SK-N-SH (cell line): Measurements from ENCODE around the gene ADGB. TPM values are rescaled to one million over a fixed set of nuclear protein-coding genes. Genes with fewer than 3 reads are reported as not detected.

Experiments used
- CTCF ChIA-PET: fragments of 300-600, 350-600 bp; formaldehyde crosslinking; extraction: SDS; loops from one replicate; lab custom pipeline; 2021; lab: Yijun Ruan, JAX
- POLR2A ChIA-PET: fragments of 350-600 bp; sonication (Branson Sonifier 250); formaldehyde crosslinking; extraction: SDS; loops from one replicate; lab custom pipeline; 2020; ENCODE audit warnings: antibody characterized with exemption, inconsistent platforms; lab: Yijun Ruan, JAX
- DNase-seq: peaks from one replicate; pipeline ENCODE4 v3.0.0; 2012
- H2AFZ ChIP-seq: fragments of 200-600 bp; sonication (generic); 2 replicates; pipeline ENCODE4 v1.8.1; 2016; ENCODE audit warnings: antibody characterized with exemption, mild to moderate bottlenecking, low read depth
- H3F3A ChIP-seq: fragments of 200-600 bp; sonication (generic); replicated peaks from 2 replicates; pipeline ENCODE3; 2016; ENCODE audit warnings: antibody characterized with exemption, mild to moderate bottlenecking; ENCODE audit not compliant: insufficient read depth
- H3K27ac ChIP-seq, 2 experiments: fragments of 200-500 bp in 1 of 2; fragments of 200-600 bp in 1 of 2; sonication (Bioruptor generic) in 1 of 2; sonication (generic), shearing (Covaris generic) in 1 of 2; 2 replicates each; pipeline versions ENCODE4 v1.5.1 to v1.6.1; 2014 to 2016; ENCODE audit warnings: low read depth in 2 of 2, inconsistent platforms in 1 of 2, low read length in 1 of 2, mild to moderate bottlenecking in 1 of 2, mixed read lengths in 1 of 2
- H3K27me3 ChIP-seq: fragments of 200-600 bp; sonication (generic), shearing (Covaris generic); 2 replicates; pipeline ENCODE4 v1.6.1; 2016; ENCODE audit warnings: mixed run types; ENCODE audit not compliant: insufficient read depth
- H3K36me3 ChIP-seq, 2 experiments: fragments of 200-500 bp in 1 of 2; fragments of 200-600 bp in 1 of 2; sonication (Bioruptor generic) in 1 of 2; sonication (generic) in 1 of 2; replicated peaks in 1 of 2; 2 replicates each; pipeline versions ENCODE3 to v1.5.1; 2014 to 2016; ENCODE audit warnings: low read length in 1 of 2, mild to moderate bottlenecking in 1 of 2; ENCODE audit not compliant: insufficient read depth in 2 of 2, control insufficient read depth in 1 of 2
- H3K4me1 ChIP-seq, 2 experiments: fragments of 200-500 bp in 1 of 2; fragments of 200-600 bp in 1 of 2; sonication (Bioruptor generic) in 1 of 2; sonication (generic), shearing (Covaris generic) in 1 of 2; 2 replicates each; pipeline versions ENCODE4 v1.5.1 to v1.6.1; 2014 to 2016; ENCODE audit warnings: low read depth in 1 of 2, low read length in 1 of 2, mixed run types in 1 of 2; ENCODE audit not compliant: insufficient read depth in 2 of 2, control insufficient read depth in 1 of 2
- H3K4me2 ChIP-seq: fragments of 200-600 bp; sonication (generic), shearing (Covaris generic); 2 replicates; pipeline ENCODE4 v1.6.1; 2017; ENCODE audit warnings: mixed run types
- H3K4me3 ChIP-seq, 2 experiments: fragments of 200-500 bp in 1 of 2; fragments of 200-600 bp in 1 of 2; sonication (Bioruptor generic) in 1 of 2; sonication (generic), shearing (Covaris generic) in 1 of 2; 2 replicates each; pipeline versions ENCODE4 v1.5.1 to v1.8.1; 2014 to 2016; ENCODE audit warnings: low read depth in 2 of 2, inconsistent platforms in 1 of 2, low read length in 1 of 2, mild to moderate bottlenecking in 1 of 2, mixed read lengths in 1 of 2, moderate library complexity in 1 of 2
- H3K79me2 ChIP-seq: fragments of 200-600 bp; sonication (generic); 2 replicates; pipeline ENCODE4 v1.8.1; 2017; ENCODE audit warnings: mild to moderate bottlenecking; ENCODE audit not compliant: insufficient read depth
- H3K9ac ChIP-seq: fragments of 200-600 bp; sonication (generic); 2 replicates; pipeline ENCODE4 v1.6.1; 2017; ENCODE audit warnings: mixed run types
- H3K9me2 ChIP-seq: fragments of 200-600 bp; sonication (generic); 2 replicates; pipeline ENCODE4 v1.6.1; 2017; ENCODE audit warnings: mixed run types
- H3K9me3 ChIP-seq: fragments of 200-600 bp; sonication (generic); 2 replicates; pipeline ENCODE4 v1.6.1; 2017; ENCODE audit warnings: mixed run types, mild to moderate bottlenecking, moderate library complexity
- H4K20me1 ChIP-seq: fragments of 200-600 bp; sonication (generic); 2 replicates; pipeline ENCODE4 v1.6.1; 2017; ENCODE audit warnings: mild to moderate bottlenecking, mixed run types; ENCODE audit not compliant: insufficient read depth
- CHD2 ChIP-seq: fragments of 150-350 bp; IDR thresholded peaks from 2 replicates; pipeline ENCODE4 v1.6.1; 2018; ENCODE audit warnings: low read length; ENCODE audit not compliant: partially characterized antibody
- CTCF ChIP-seq: fragments of 200-600 bp; sonication (generic); IDR thresholded peaks from 2 replicates; pipeline ENCODE4 v1.6.1; 2017; ENCODE audit warnings: antibody characterized with exemption, mild to moderate bottlenecking, moderate library complexity
- EP300 ChIP-seq, 2 experiments: IDR thresholded peaks; 2 replicates each; pipeline versions ENCODE4 v1.4.0 to v1.6.1; 2012; ENCODE audit warnings: borderline replicate concordance in 1 of 2, low read depth in 1 of 2, low read length in 1 of 2
- EZH2phosphoT487 ChIP-seq: fragments of 200-600 bp; sonication (generic); IDR thresholded peaks from 2 replicates; pipeline ENCODE4 v1.6.1; 2017; ENCODE audit warnings: low read depth, mixed run types, mild to moderate bottlenecking, antibody characterized with exemption, moderate library complexity, borderline replicate concordance
- FOXM1 ChIP-seq: IDR thresholded peaks from 2 replicates; pipeline ENCODE4 v1.4.0; 2012; ENCODE audit warnings: low read depth, mild to moderate bottlenecking
- GATA2 ChIP-seq: sonication (generic); formaldehyde crosslinking; IDR thresholded peaks from 2 replicates; pipeline ENCODE4 v1.5.0; 2020; ENCODE audit warnings: mild to moderate bottlenecking, missing genetic modification reagents
- MEF2A ChIP-seq: IDR thresholded peaks from 2 replicates; pipeline ENCODE4 v1.4.0; 2012; ENCODE audit warnings: low read depth, borderline replicate concordance
- MXI1 ChIP-seq: IDR thresholded peaks from 2 replicates; pipeline ENCODE4 v1.6.1; 2012; ENCODE audit warnings: mild to moderate bottlenecking, low read depth, low read length, improper control_type of control experiment
- NFIC ChIP-seq: IDR thresholded peaks from 2 replicates; pipeline ENCODE4 v1.4.0; 2012; ENCODE audit warnings: borderline replicate concordance
- RAD21 ChIP-seq: IDR thresholded peaks from 2 replicates; pipeline ENCODE4 v1.6.1; 2012; ENCODE audit warnings: mild to moderate bottlenecking, low read length
- RFX5 ChIP-seq: IDR thresholded peaks from 2 replicates; pipeline ENCODE4 v1.6.1; 2012; ENCODE audit warnings: mild to moderate bottlenecking, improper control_type of control experiment, low read length
- TEAD4 ChIP-seq: IDR thresholded peaks from 2 replicates; pipeline ENCODE4 v1.4.0; 2012; ENCODE audit warnings: mild to moderate bottlenecking, borderline replicate concordance; ENCODE audit not compliant: insufficient read depth
- ZBTB33 ChIP-seq: IDR thresholded peaks from 2 replicates; pipeline ENCODE4 v1.4.0; 2012; ENCODE audit warnings: low read depth, borderline replicate concordance
- WGBS: methylation state at CpG from one replicate; pipeline ENCODE4 v1.1.6; 2017; ENCODE audit warnings: low lambda C conversion rate; 5-methylcytosine and 5-hydroxymethylcytosine counted together
- polyA plus RNA-seq, 3 experiments: library from polyadenylated mRNA; depleted of rRNA; stranded (reverse); fragments of >200 nt; gene quantifications; 2 replicates each; pipeline ENCODE4 v1.2.3, GENCODE V29; 2012
- TF ChIP-seq, protein P1 (sequence below): fragments of 150-350 bp; IDR thresholded peaks from 2 replicates; pipeline ENCODE4 v1.6.1; 2017; ENCODE audit warnings: antibody characterized with exemption, low read length, low read depth, borderline replicate concordance
- TF ChIP-seq, protein P2 (sequence below): IDR thresholded peaks from 2 replicates; pipeline ENCODE4; 2012
- TF ChIP-seq, protein P3 (sequence below): IDR thresholded peaks from 2 replicates; pipeline ENCODE4 v1.4.0; 2012; ENCODE audit warnings: low read depth
- TF ChIP-seq, protein P4 (sequence below): IDR thresholded peaks from 2 replicates; pipeline ENCODE4 v1.6.1; 2012; ENCODE audit warnings: mild to moderate bottlenecking, low read depth, low read length, moderate library complexity

The ADGB gene
- polyA plus RNA-seq, 1 of the 3 experiments (the other 2 are of a cell fraction) = not detected

DNA sequence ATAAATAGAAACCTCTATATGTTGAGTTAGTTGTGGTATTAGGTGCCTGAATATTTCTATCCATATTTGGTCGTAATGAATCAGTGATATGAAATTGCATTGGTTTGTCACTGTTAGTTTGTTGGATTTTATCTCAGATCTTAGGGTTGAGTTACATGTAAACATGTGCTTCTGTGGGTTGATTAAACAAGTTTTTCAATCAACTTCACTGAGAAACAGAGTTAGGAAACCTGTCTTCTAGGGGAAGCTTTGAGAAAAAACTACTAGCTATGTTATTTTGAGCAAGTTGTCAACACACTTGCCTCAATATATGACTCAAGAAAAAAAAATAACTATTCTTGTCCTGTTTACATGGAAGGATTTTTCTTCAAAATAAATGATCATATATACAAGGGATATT lies 14.8 kb upstream of the ADGB start:
- H3K9ac ChIP-seq = no peak overlapping the region
- H3K27me3 ChIP-seq = no peaks in the 10 kb centered on the region
- H3K36me3 ChIP-seq = no peaks in the 10 kb centered on the region
- H2AFZ ChIP-seq = no peak overlapping the region
- H3K4me1 ChIP-seq = no peaks in the 10 kb centered on the region
- H3K4me2 ChIP-seq = no peak overlapping the region
- H3K27ac ChIP-seq = no peak overlapping the region
- POLR2A ChIA-PET = no interaction called here
- no peaks in the 10 kb centered on the region for H3K9me3 ChIP-seq
- WGBS = 26% methylated on average over 1 of the region's 1 CpG
- CTCF ChIA-PET = interaction anchor here (0.6 kb wide), 1 partner anchor 154 kb away, joined by 3 read pairs; no protein-coding TSS in a partner anchor
- H3K9me2 ChIP-seq = no peaks in the 10 kb centered on the region
- H3K79me2 ChIP-seq = no peaks in the 10 kb centered on the region
- H3F3A ChIP-seq = no peaks in the 10 kb centered on the region
- DNase-seq = no peak
- no peaks in the 10 kb centered on the region for H4K20me1 ChIP-seq
- H3K4me3 ChIP-seq = no peak overlapping the region
- no peak for TF ChIP-seq FOXM1
- TF ChIP-seq, protein P1, sequence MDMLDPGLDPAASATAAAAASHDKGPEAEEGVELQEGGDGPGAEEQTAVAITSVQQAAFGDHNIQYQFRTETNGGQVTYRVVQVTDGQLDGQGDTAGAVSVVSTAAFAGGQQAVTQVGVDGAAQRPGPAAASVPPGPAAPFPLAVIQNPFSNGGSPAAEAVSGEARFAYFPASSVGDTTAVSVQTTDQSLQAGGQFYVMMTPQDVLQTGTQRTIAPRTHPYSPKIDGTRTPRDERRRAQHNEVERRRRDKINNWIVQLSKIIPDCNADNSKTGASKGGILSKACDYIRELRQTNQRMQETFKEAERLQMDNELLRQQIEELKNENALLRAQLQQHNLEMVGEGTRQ = no peak
- TF ChIP-seq NFIC = no peak
- TF ChIP-seq, protein P2, sequence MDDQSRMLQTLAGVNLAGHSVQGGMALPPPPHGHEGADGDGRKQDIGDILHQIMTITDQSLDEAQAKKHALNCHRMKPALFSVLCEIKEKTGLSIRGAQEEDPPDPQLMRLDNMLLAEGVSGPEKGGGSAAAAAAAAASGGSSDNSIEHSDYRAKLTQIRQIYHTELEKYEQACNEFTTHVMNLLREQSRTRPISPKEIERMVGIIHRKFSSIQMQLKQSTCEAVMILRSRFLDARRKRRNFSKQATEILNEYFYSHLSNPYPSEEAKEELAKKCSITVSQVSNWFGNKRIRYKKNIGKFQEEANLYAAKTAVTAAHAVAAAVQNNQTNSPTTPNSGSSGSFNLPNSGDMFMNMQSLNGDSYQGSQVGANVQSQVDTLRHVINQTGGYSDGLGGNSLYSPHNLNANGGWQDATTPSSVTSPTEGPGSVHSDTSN = no peak
- TF ChIP-seq ZBTB33 = no peak
- TF ChIP-seq CTCF = no peak
- no peak for TF ChIP-seq TEAD4
- TF ChIP-seq GATA2 (CRISPR knock-in tag) = no peak
- TF ChIP-seq RAD21 = no peak
- TF ChIP-seq EP300 (IDR thresholded peaks at IDR 0.05; ENCODE audit: borderline replicate concordance in 1 of 2, low read depth in 1 of 2, low read length in 1 of 2) = no peak
- no peak for TF ChIP-seq EZH2phosphoT487
- no peak for TF ChIP-seq RFX5
- no peak for TF ChIP-seq CHD2
- no peak for TF ChIP-seq MEF2A
- TF ChIP-seq, protein P3, sequence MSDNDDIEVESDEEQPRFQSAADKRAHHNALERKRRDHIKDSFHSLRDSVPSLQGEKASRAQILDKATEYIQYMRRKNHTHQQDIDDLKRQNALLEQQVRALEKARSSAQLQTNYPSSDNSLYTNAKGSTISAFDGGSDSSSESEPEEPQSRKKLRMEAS = no peak
- TF ChIP-seq MXI1 = no peak
- TF ChIP-seq, protein P4, sequence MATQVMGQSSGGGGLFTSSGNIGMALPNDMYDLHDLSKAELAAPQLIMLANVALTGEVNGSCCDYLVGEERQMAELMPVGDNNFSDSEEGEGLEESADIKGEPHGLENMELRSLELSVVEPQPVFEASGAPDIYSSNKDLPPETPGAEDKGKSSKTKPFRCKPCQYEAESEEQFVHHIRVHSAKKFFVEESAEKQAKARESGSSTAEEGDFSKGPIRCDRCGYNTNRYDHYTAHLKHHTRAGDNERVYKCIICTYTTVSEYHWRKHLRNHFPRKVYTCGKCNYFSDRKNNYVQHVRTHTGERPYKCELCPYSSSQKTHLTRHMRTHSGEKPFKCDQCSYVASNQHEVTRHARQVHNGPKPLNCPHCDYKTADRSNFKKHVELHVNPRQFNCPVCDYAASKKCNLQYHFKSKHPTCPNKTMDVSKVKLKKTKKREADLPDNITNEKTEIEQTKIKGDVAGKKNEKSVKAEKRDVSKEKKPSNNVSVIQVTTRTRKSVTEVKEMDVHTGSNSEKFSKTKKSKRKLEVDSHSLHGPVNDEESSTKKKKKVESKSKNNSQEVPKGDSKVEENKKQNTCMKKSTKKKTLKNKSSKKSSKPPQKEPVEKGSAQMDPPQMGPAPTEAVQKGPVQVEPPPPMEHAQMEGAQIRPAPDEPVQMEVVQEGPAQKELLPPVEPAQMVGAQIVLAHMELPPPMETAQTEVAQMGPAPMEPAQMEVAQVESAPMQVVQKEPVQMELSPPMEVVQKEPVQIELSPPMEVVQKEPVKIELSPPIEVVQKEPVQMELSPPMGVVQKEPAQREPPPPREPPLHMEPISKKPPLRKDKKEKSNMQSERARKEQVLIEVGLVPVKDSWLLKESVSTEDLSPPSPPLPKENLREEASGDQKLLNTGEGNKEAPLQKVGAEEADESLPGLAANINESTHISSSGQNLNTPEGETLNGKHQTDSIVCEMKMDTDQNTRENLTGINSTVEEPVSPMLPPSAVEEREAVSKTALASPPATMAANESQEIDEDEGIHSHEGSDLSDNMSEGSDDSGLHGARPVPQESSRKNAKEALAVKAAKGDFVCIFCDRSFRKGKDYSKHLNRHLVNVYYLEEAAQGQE = no peak
